A673 (cell line): Measurements from ENCODE around the gene CCDC88C. TPM values are rescaled to one million over a fixed set of nuclear protein-coding genes. Genes with fewer than 3 reads are reported as not detected.

Experiments
- BruUV-seq: library from RNA; stranded (reverse); fragments of 400-500 nt; replicated peaks from 2 replicates; lab custom pipeline; 2021; lab: Mats Ljungman, UMichigan
- CTCF ChIA-PET: fragments of 300-600 bp; sonication (Branson Sonifier 250); formaldehyde crosslinking; loops from one replicate; lab custom pipeline; 2022; ENCODE audit warnings: antibody characterized with exemption; lab: Charles Lee
- POLR2A ChIA-PET: fragments of 300-600 bp; sonication (Branson Sonifier 250); formaldehyde crosslinking; loops from one replicate; lab custom pipeline; 2022; ENCODE audit warnings: antibody characterized with exemption; ENCODE audit not compliant: low non-redundant PET; lab: Charles Lee
- DNase-seq: peaks from one replicate; pipeline ENCODE4 v3.0.0-alpha.2; 2015; ENCODE audit warnings: low spot score
- H3K27ac ChIP-seq: fragments of 200-600 bp; sonication (generic); 2 replicates; pipeline ENCODE4 v1.5.1; 2016; ENCODE audit warnings: mixed run types, low read depth, mild to moderate bottlenecking, mixed read lengths, antibody characterized with exemption, low read length; ENCODE audit not compliant: poor library complexity, severe bottlenecking
- H3K27me3 ChIP-seq: fragments of 200-600 bp; sonication (generic); replicated peaks from 2 replicates; pipeline ENCODE4 v1.6.1; 2017; ENCODE audit warnings: mixed run types, low read depth, mild to moderate bottlenecking, mixed read lengths, antibody characterized with exemption, low read length; ENCODE audit not compliant: insufficient read depth, poor library complexity
- H3K36me3 ChIP-seq: fragments of 200-600 bp; sonication (generic); 2 replicates; pipeline ENCODE4 v1.6.1; 2016; ENCODE audit warnings: mixed run types, mild to moderate bottlenecking, mixed read lengths, antibody characterized with exemption, low read length; ENCODE audit not compliant: insufficient read depth, poor library complexity, severe bottlenecking
- H3K4me1 ChIP-seq: fragments of 200-600 bp; sonication (generic); 2 replicates; pipeline ENCODE4 v1.6.1; 2017; ENCODE audit warnings: mixed run types, mild to moderate bottlenecking, mixed read lengths, antibody characterized with exemption, low read length; ENCODE audit not compliant: insufficient read depth, poor library complexity, severe bottlenecking
- H3K4me3 ChIP-seq: fragments of 200-600 bp; sonication (generic); 2 replicates; pipeline ENCODE4 v1.5.1; 2016; ENCODE audit warnings: low read depth, mixed run types, mild to moderate bottlenecking, mixed read lengths, low read length; ENCODE audit not compliant: poor library complexity, severe bottlenecking
- H3K9me3 ChIP-seq: fragments of 200-600 bp; sonication (generic); 2 replicates; pipeline ENCODE4 v1.6.1; 2016; ENCODE audit warnings: mixed run types, low read depth, mild to moderate bottlenecking, mixed read lengths, antibody characterized with exemption, low read length; ENCODE audit not compliant: poor library complexity, severe bottlenecking
- EZH2 ChIP-seq: fragments of 200-600 bp; sonication (generic); IDR thresholded peaks from 2 replicates; pipeline ENCODE4 v1.6.1; 2017; ENCODE audit warnings: borderline replicate concordance, low read depth, mild to moderate bottlenecking, mixed read lengths, antibody characterized with exemption, low read length; ENCODE audit not compliant: poor library complexity, severe bottlenecking
- intact Hi-C: fragments of 100-400 bp; cut with micrococcal nuclease; formaldehyde crosslinking; loops from one replicate; pipeline ENCODE4 v1.10.0; 2022; ENCODE audit not compliant: unreplicated experiment
- total RNA-seq: library from RNA; stranded (reverse); gene quantifications from 2 replicates; pipeline ENCODE4 v1.2.3, GENCODE V29; 2021
- TF ChIP-seq, protein P1 (sequence below): fragments of 300-800, 200-600 bp; sonication (generic); conservative IDR thresholded peaks from 2 replicates; pipeline ENCODE4 v1.5.1; 2017; ENCODE audit warnings: low read depth, mild to moderate bottlenecking, antibody characterized with exemption, low read length, moderate library complexity, mixed read lengths

Gene CCDC88C
- total RNA-seq, 1 experiment from 2014 or later: 49.1 TPM

DNA sequence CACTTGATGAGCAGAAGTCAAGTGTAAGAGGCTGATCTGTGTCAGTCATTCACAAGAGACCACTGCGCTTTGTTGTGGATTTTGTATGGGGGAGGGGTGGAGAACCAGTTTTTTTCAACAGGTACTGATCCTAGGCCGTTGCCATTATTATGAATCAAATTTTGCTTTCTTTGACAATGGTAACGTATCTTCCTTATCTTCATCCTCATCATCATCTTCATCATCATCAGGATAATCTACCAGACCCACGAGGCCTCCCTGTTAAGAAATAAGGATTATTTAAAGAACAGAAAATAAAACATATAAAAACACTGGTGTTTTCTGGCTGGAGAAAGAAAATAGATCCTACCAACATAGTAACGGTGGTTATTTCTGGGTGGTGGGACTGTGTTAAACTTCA is 41.0 kb upstream of the CCDC88C start:
- intact Hi-C loops: no loop called here
- H3K4me1 ChIP-seq: no peaks in the 10 kb centered on the region
- no peak overlapping the region for H3K27ac ChIP-seq
- H3K27me3 ChIP-seq: no peaks in the 10 kb centered on the region
- no peak overlapping the region for H3K4me3 ChIP-seq
- no peak for DNase-seq
- TF ChIP-seq, protein P1, sequence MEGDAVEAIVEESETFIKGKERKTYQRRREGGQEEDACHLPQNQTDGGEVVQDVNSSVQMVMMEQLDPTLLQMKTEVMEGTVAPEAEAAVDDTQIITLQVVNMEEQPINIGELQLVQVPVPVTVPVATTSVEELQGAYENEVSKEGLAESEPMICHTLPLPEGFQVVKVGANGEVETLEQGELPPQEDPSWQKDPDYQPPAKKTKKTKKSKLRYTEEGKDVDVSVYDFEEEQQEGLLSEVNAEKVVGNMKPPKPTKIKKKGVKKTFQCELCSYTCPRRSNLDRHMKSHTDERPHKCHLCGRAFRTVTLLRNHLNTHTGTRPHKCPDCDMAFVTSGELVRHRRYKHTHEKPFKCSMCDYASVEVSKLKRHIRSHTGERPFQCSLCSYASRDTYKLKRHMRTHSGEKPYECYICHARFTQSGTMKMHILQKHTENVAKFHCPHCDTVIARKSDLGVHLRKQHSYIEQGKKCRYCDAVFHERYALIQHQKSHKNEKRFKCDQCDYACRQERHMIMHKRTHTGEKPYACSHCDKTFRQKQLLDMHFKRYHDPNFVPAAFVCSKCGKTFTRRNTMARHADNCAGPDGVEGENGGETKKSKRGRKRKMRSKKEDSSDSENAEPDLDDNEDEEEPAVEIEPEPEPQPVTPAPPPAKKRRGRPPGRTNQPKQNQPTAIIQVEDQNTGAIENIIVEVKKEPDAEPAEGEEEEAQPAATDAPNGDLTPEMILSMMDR: no peak
- no peak for TF ChIP-seq EZH2
- H3K36me3 ChIP-seq: peaks cover 73% of the 10 kb centered on the region
- POLR2A ChIA-PET: no interaction called here
- CTCF ChIA-PET: no interaction called here
- H3K9me3 ChIP-seq: no peaks in the 10 kb centered on the region
- BruUV-seq: no TSS peak

DNA sequence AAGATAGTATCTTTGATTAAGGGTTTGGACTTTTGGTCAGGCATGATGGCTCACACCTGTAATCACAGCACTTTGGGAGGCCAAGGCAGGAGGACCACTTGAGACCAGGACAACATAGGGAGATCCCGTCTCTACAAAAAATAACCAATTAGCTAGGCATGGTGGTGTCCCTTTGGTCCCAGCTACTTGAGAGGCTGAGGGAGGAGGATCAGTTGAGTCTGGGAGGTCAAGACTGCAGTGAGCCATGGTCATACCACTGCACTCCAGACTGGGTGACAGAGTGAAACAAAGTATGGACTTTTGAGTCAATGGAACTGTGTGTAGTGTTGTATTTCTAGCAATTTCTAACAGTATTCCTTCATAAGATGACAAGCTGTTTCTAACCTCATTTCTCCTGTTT is 38.7 kb upstream of the CCDC88C start:
- Histone ChIP-seq H3K9me3 (no peaks in the 10 kb centered on the region), H3K4me3 (no peak overlapping the region), H3K27me3 (no peaks in the 10 kb centered on the region), H3K36me3 (peaks cover 50% of the 10 kb centered on the region), H3K4me1 (no peaks in the 10 kb centered on the region), H3K27ac (no peak overlapping the region)
- POLR2A ChIA-PET: no interaction called here
- BruUV-seq: no TSS peak
- TF ChIP-seq, protein P1: no peak
- TF ChIP-seq EZH2: no peak
- no peak for DNase-seq
- CTCF ChIA-PET: no interaction called here
- intact Hi-C loops: no loop called here

DNA sequence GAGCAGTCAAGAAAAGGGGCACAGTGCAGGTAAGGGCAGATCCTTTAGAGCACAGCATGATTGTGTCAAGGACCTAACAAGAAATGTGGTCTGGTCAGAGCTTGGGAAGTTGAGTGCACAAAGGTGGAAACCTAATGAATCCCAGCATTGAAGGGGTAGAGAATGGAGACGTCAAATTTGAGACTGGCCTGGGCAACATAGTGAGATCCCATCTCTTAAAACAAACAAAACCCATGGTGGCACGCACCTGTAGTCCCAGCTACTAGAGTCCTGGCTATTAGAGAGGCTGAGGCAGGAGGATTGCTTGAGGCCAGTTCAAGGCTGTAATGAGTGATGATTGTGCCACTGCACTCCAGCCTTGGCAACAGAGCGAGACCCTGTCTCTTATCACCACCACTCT is 37.0 kb upstream of the CCDC88C start:
- POLR2A ChIA-PET: no interaction called here
- no peaks in the 10 kb centered on the region for H3K9me3 ChIP-seq
- no peaks in the 10 kb centered on the region for H3K27me3 ChIP-seq
- intact Hi-C loops: no loop called here
- no peak overlapping the region for H3K4me3 ChIP-seq
- TF ChIP-seq, protein P1: no peak
- no peak for TF ChIP-seq EZH2
- no TSS peak for BruUV-seq
- H3K27ac ChIP-seq: no peak overlapping the region
- DNase-seq: no peak
- CTCF ChIA-PET: no interaction called here
- H3K36me3 ChIP-seq: peaks cover 34% of the 10 kb centered on the region
- no peaks in the 10 kb centered on the region for H3K4me1 ChIP-seq
